HG03196 (cell line): ENCODE data around the gene TRPV2.

Experiments used
- ATAC-seq: cut with Tn5 transposase; IDR thresholded peaks from one replicate; pipeline ENCODE4 v1.9.1; 2021; ENCODE audit not compliant: unreplicated experiment

TRPV2 gene

GRCh38 chr17:16453493-16453851, 38.1 kb downstream of the TRPV2 start:
- ATAC-seq = no peak

- no peak for ATAC-seq
These were observed 40.8 kb downstream of the TRPV2 start for GRCh38 chr17:16455997-16456741.

- no peak for ATAC-seq
These were observed 41.5 kb downstream of the TRPV2 start for GRCh38 chr17:16456742-16457316.

GRCh38 chr17:16459271-16459670, 43.9 kb downstream of the TRPV2 start:
- ATAC-seq = no peak

- no peak for ATAC-seq
These were observed 44.6 kb downstream of the TRPV2 start for GRCh38 chr17:16459855-16460550.

- ATAC-seq = no peak
These were observed 45.6 kb downstream of the TRPV2 start for GRCh38 chr17:16460796-16461605.

GRCh38 chr17:16461606-16461866, 46.2 kb downstream of the TRPV2 start:
- no peak for ATAC-seq

- ATAC-seq = no peak
These were observed 46.9 kb downstream of the TRPV2 start for GRCh38 chr17:16462070-16462864.

GRCh38 chr17:16463358-16464302, 48.3 kb downstream of the TRPV2 start:
- no peak for ATAC-seq

- ATAC-seq = no peak
These were observed 49.1 kb downstream of the TRPV2 start for GRCh38 chr17:16464303-16465051.

- no peak for ATAC-seq
These were observed 49.6 kb downstream of the TRPV2 start for GRCh38 chr17:16465052-16465312.

GRCh38 chr17:16465861-16466338, 50.5 kb downstream of the TRPV2 start:
- no peak for ATAC-seq

GRCh38 chr17:16466407-16466806, 51.0 kb downstream of the TRPV2 start:
- ATAC-seq = no peak

- no peak for ATAC-seq
These were observed 51.7 kb downstream of the TRPV2 start for GRCh38 chr17:16467044-16467443.

GRCh38 chr17:16467886-16468285, 52.5 kb downstream of the TRPV2 start:
- no peak for ATAC-seq

GRCh38 chr17:16468428-16468992, 53.1 kb downstream of the TRPV2 start:
- no peak for ATAC-seq

- no peak for ATAC-seq
These were observed 54.9 kb downstream of the TRPV2 start for GRCh38 chr17:16470265-16470664.

- no peak for ATAC-seq
These were observed 55.9 kb downstream of the TRPV2 start for GRCh38 chr17:16471295-16471694.

GRCh38 chr17:16472539-16472938, 57.2 kb downstream of the TRPV2 start:
- no peak for ATAC-seq
